Prostate gland (tissue), 2 donors: ENCODE measurements around the gene TMEM94.

Experiments
- POLR2A ChIP-seq: fragments of 450-650 bp; IDR thresholded peaks from one replicate; pipeline ENCODE4 v1.6.1; 2016; ENCODE audit warnings: antibody characterized with exemption, mild to moderate bottlenecking
- TF ChIP-seq, protein P1 (sequence below), 4 experiments: fragments of 200-600 bp in 2 of 4; fragments of 450-650 bp in 2 of 4; sonication (generic) in 2 of 4; IDR thresholded peaks; 1 replicate in 3 of 4; 2 replicates in 1 of 4; pipeline ENCODE4 v1.5.1; 2016 to 2019; ENCODE audit warnings: antibody characterized with exemption in 4 of 4, mild to moderate bottlenecking in 2 of 4, moderate library complexity in 2 of 4

DNA sequence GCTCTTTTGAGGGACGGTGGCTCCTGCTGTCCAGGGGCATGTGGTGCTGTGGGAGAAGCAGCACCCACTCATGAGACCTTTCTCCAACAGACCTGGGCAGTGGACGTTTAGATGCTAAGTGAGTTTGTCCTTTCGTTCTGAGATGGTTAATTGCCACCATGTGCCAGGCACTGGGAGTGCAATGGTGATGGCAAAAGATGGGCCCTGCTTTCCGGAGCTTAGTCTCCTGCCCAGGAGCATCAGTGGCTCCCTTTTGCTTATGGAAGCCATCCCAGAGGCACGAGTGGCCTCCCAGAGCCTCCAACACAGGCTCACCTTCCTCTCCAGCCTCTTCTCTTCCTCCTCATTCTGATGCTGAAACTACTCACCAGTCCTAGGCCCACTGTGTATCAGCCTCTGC is 30.5 kb downstream of the TMEM94 start:
- no peak for TF ChIP-seq POLR2A
- TF ChIP-seq, protein P1, sequence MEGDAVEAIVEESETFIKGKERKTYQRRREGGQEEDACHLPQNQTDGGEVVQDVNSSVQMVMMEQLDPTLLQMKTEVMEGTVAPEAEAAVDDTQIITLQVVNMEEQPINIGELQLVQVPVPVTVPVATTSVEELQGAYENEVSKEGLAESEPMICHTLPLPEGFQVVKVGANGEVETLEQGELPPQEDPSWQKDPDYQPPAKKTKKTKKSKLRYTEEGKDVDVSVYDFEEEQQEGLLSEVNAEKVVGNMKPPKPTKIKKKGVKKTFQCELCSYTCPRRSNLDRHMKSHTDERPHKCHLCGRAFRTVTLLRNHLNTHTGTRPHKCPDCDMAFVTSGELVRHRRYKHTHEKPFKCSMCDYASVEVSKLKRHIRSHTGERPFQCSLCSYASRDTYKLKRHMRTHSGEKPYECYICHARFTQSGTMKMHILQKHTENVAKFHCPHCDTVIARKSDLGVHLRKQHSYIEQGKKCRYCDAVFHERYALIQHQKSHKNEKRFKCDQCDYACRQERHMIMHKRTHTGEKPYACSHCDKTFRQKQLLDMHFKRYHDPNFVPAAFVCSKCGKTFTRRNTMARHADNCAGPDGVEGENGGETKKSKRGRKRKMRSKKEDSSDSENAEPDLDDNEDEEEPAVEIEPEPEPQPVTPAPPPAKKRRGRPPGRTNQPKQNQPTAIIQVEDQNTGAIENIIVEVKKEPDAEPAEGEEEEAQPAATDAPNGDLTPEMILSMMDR (IDR thresholded peaks at IDR 0.05): no peak
